HL-60 (cell line): ENCODE results near the gene GRM5.

Experiments used
- CTCF ChIP-seq: IDR thresholded peaks from one replicate; pipeline ENCODE4 v1.5.1; 2011; ENCODE audit warnings: low read length, control low read depth, inconsistent platforms; ENCODE audit not compliant: insufficient read depth
- GABPA ChIP-seq: IDR thresholded peaks from 2 replicates; pipeline ENCODE4 v1.6.1; 2012; ENCODE audit warnings: low read depth
- POLR2AphosphoS5 ChIP-seq: IDR thresholded peaks from 2 replicates; pipeline ENCODE4 v1.6.1; 2012; ENCODE audit warnings: low read depth
- REST ChIP-seq: IDR thresholded peaks from 2 replicates; pipeline ENCODE4 v1.6.1; 2012; ENCODE audit warnings: low read depth; ENCODE audit not compliant: insufficient replicate concordance
- SPI1 ChIP-seq: IDR thresholded peaks from 2 replicates; pipeline ENCODE4 v1.6.1; 2012; ENCODE audit warnings: low read depth, mild to moderate bottlenecking, borderline replicate concordance

GRCh38 chr11:88515002-88515401 is 550.8 kb downstream of the GRM5 start:
- no peak for TF ChIP-seq CTCF
- no peak for TF ChIP-seq REST
- no peak for TF ChIP-seq POLR2AphosphoS5
- no peak for TF ChIP-seq GABPA
- TF ChIP-seq SPI1: no peak
